Measurements from ENCODE around the gene RTN4R. TPM values are rescaled to one million over a fixed set of nuclear protein-coding genes. Genes with fewer than 3 reads are reported as not detected.
"Not testable (repeated sequence)": the region's sequence is repeated elsewhere in the genome, so short reads cannot be mapped to it uniquely, and the experiment has no call there.

RTN4R gene
- total and polyA plus RNA-seq, 2 of the 4 experiments (the other 2 are of a cell fraction): 0.18 to 0.94 TPM

GRCh38 chr22:20290045-20290392 is 21.9 kb upstream of the RTN4R start:
- Histone ChIP-seq H3K9me1 (ENCODE audit: insufficient read depth, low read length) (no peaks in the 10 kb centered on the region), H3K4me3 (ENCODE audit: insufficient read depth, low read depth, low read length) (no peak overlapping the region), H4K91ac (ENCODE audit: insufficient read depth, low read depth, low read length) (no peak overlapping the region), H2BK20ac (ENCODE audit: low read depth, low read length) (no peak overlapping the region), H3K14ac (replicated peaks; ENCODE audit: low read depth, low read length) (no peak overlapping the region), H2AK9ac (replicated peaks; ENCODE audit: low read depth, low read length, poor library complexity) (no peak overlapping the region), H3K27me3 (ENCODE audit: control insufficient read depth, insufficient read depth, low read length) (peaks cover 49% of the 10 kb centered on the region), H3K4me1 (ENCODE audit: control insufficient read depth, insufficient read depth, low read length) (no peaks in the 10 kb centered on the region), H3K27ac (ENCODE audit: insufficient read depth, low read length) (no peak overlapping the region), H3K23ac (ENCODE audit: low read depth, low read length) (no peak overlapping the region), H3K4ac (ENCODE audit: low read depth, low read length) (no peak overlapping the region), H2AFZ (replicated peaks; ENCODE audit: low read length, poor library complexity) (no peak overlapping the region), H4K5ac (ENCODE audit: low read depth, low read length) (no peak overlapping the region), H3K79me1 (ENCODE audit: low read depth in 1 of 2, low read length in 2 of 2) (no peaks in the 10 kb centered on the region), H3K9ac (ENCODE audit: low read depth, low read length) (no peak overlapping the region), H2BK120ac (ENCODE audit: low read depth, low read length) (no peak overlapping the region), H2AK5ac (ENCODE audit: low read depth, low read length) (no peak overlapping the region), H4K20me1 (ENCODE audit: insufficient read depth, low read length) (no peaks in the 10 kb centered on the region), H3K9me3 (ENCODE audit: control insufficient read depth, insufficient read depth, low read length) (no peaks in the 10 kb centered on the region), H2BK15ac (ENCODE audit: low read depth, low read length) (no peak overlapping the region), H4K8ac (ENCODE audit: low read depth in 2 of 2, low read length in 2 of 2) (no peak overlapping the region), H3K18ac (ENCODE audit: low read depth, low read length) (no peak overlapping the region), H3K56ac (ENCODE audit: extremely low read depth, insufficient read depth, low read length) (no peak overlapping the region), H3K4me2 (ENCODE audit: low read depth, low read length) (no peak overlapping the region), H2BK5ac (ENCODE audit: low read depth, low read length, poor library complexity, severe bottlenecking) (no peak overlapping the region), H3K36me3 (ENCODE audit: control insufficient read depth, insufficient read depth, low read length) (no peaks in the 10 kb centered on the region)
- no peak for ATAC-seq (ENCODE audit: low read depth)
- dilution Hi-C loops (cut with HindIII; ENCODE audit: low sequenced_read_pairs, unreplicated experiment) (no loop called here), intact Hi-C loops (cut with micrococcal nuclease) (no loop called here), in situ Hi-C loops (cut with MboI; ENCODE audit: low sequenced_read_pairs) (loop anchor here (5.0 kb wide), 1 partner anchor 133 kb away; no protein-coding TSS in a partner anchor)
- no peak for DNase-seq
- ChIA-PET CTCF (no interaction called here), POLR2A (ENCODE audit: unreplicated experiment) (no interaction called here)
- no TSS peak for BruUV-seq (replicated peaks)
- TF ChIP-seq SMC3 (IDR thresholded peaks at IDR 0.05; ENCODE audit: low read depth, low read length): no peak
- 30% methylated on average over 2 of the region's 10 CpGs; no CpG with 5 or more reads in 1 of the 2 experiments for WGBS, 2 experiments (ENCODE audit: extremely low coverage in 2 of 2, insufficient read length in 1 of 2)

- POLR2A ChIA-PET (ENCODE audit: unreplicated experiment): not testable (repeated sequence)
Measured at GRCh38 chr22:20289182-20290044, 21.3 kb upstream of the RTN4R start.

More at GRCh38 chr22:20289182-20290044, 21.3 kb upstream of the RTN4R start:
- in situ Hi-C loops (cut with MboI; ENCODE audit: low sequenced_read_pairs): loop anchor here (5.0 kb wide), 1 partner anchor 132 kb away; no protein-coding TSS in a partner anchor
- H2BK120ac ChIP-seq (ENCODE audit: low read depth, low read length); H4K8ac ChIP-seq (ENCODE audit: low read depth in 2 of 2, low read length in 2 of 2); H3K4me1 ChIP-seq (ENCODE audit: control insufficient read depth, insufficient read depth, low read length); H3K9me3 ChIP-seq (ENCODE audit: control insufficient read depth, insufficient read depth, low read length); DNase-seq; H4K20me1 ChIP-seq (ENCODE audit: insufficient read depth, low read length); CTCF ChIA-PET; H2BK15ac ChIP-seq (ENCODE audit: low read depth, low read length); H2AFZ ChIP-seq (replicated peaks; ENCODE audit: low read length, poor library complexity); H3K9me1 ChIP-seq (ENCODE audit: insufficient read depth, low read length); H3K56ac ChIP-seq (ENCODE audit: extremely low read depth, insufficient read depth, low read length); H3K4me2 ChIP-seq (ENCODE audit: low read depth, low read length); H2BK20ac ChIP-seq (ENCODE audit: low read depth, low read length); H2BK5ac ChIP-seq (ENCODE audit: low read depth, low read length, poor library complexity, severe bottlenecking); H2AK9ac ChIP-seq (replicated peaks; ENCODE audit: low read depth, low read length, poor library complexity); H4K91ac ChIP-seq (ENCODE audit: insufficient read depth, low read depth, low read length); intact Hi-C loops (cut with micrococcal nuclease); dilution Hi-C loops (cut with HindIII; ENCODE audit: low sequenced_read_pairs, unreplicated experiment); H3K79me1 ChIP-seq (ENCODE audit: low read depth in 1 of 2, low read length in 2 of 2); H2AK5ac ChIP-seq (ENCODE audit: low read depth, low read length); H3K23ac ChIP-seq (ENCODE audit: low read depth, low read length); H3K4ac ChIP-seq (ENCODE audit: low read depth, low read length); BruUV-seq (replicated peaks); H3K18ac ChIP-seq (ENCODE audit: low read depth, low read length); H3K9ac ChIP-seq (ENCODE audit: low read depth, low read length); H3K14ac ChIP-seq (replicated peaks; ENCODE audit: low read depth, low read length); H3K27ac ChIP-seq (ENCODE audit: insufficient read depth, low read length); H4K5ac ChIP-seq (ENCODE audit: low read depth, low read length); H3K4me3 ChIP-seq (ENCODE audit: insufficient read depth, low read depth, low read length); H3K36me3 ChIP-seq (ENCODE audit: control insufficient read depth, insufficient read depth, low read length); ATAC-seq (ENCODE audit: low read depth): not testable (repeated sequence)
- WGBS, 2 experiments (ENCODE audit: extremely low coverage in 2 of 2, insufficient read length in 1 of 2): 80% methylated on average over 8 of the region's 23 CpGs; no CpG with 5 or more reads in 1 of the 2 experiments
- H3K27me3 ChIP-seq (ENCODE audit: control insufficient read depth, insufficient read depth, low read length): peaks cover 46% of the 10 kb centered on the region

Measured in IMR-90 (cell line).